CD14-positive monocyte (primary cell): ENCODE results near the gene CBX2. TPM values are rescaled to one million over a fixed set of nuclear protein-coding genes. Genes with fewer than 3 reads are reported as not detected.
A peak's percentile ranks its signal among the peaks of the same experiment; 100 is the strongest.

ENCODE experiments used
- DNase-seq, 3 donors: peaks; one replicate each; pipeline ENCODE4 v3.0.0-alpha.2; 2011 to 2022
- H2AFZ ChIP-seq: 2 replicates; pipeline ENCODE4 v1.6.0; 2012; ENCODE audit warnings: mild to moderate bottlenecking, low read depth, low read length, inconsistent platforms; ENCODE audit not compliant: insufficient read depth, poor library complexity, severe bottlenecking
- H3K27ac ChIP-seq, 2 donors: 1 replicate in 1 of 2; 2 replicates in 1 of 2; pipeline ENCODE4 v1.5.1; 2012 to 2013; ENCODE audit warnings: low read length in 2 of 2, control low read depth in 1 of 2, inconsistent platforms in 1 of 2, low read depth in 1 of 2, mild to moderate bottlenecking in 1 of 2
- H3K27me3 ChIP-seq, 2 donors: one replicate each; pipeline versions ENCODE4 v1.6.0 to v1.6.1; 2011 to 2013; ENCODE audit warnings: low read length in 2 of 2; ENCODE audit not compliant: control insufficient read depth in 2 of 2, insufficient read depth in 2 of 2
- H3K36me3 ChIP-seq, 2 donors: replicated peaks in 1 of 2; 1 replicate in 1 of 2; 2 replicates in 1 of 2; pipeline versions ENCODE4 v1.5.1 to v1.6.1; 2012 to 2013; ENCODE audit warnings: low read length in 2 of 2, control low read depth in 1 of 2, inconsistent platforms in 1 of 2, mild to moderate bottlenecking in 1 of 2; ENCODE audit not compliant: insufficient read depth in 2 of 2, control insufficient read depth in 1 of 2
- H3K4me1 ChIP-seq, 2 donors: 1 replicate in 1 of 2; 2 replicates in 1 of 2; pipeline versions ENCODE4 v1.5.1 to v1.6.1; 2012 to 2013; ENCODE audit warnings: low read length in 2 of 2, control low read depth in 1 of 2, inconsistent platforms in 1 of 2, mild to moderate bottlenecking in 1 of 2, moderate library complexity in 1 of 2; ENCODE audit not compliant: insufficient read depth in 2 of 2, control insufficient read depth in 1 of 2
- H3K4me2 ChIP-seq: replicated peaks from 2 replicates; pipeline ENCODE3; 2012; ENCODE audit warnings: low read length, moderate library complexity, mild to moderate bottlenecking; ENCODE audit not compliant: poor library complexity, severe bottlenecking; ENCODE audit errors: extremely low read depth
- H3K4me3 ChIP-seq, 3 experiments: fragments of 200-600 bp in 1 of 3; sonication (generic) in 1 of 3; replicated peaks in 1 of 3; 1 replicate in 2 of 3; 2 replicates in 1 of 3; pipeline ENCODE4 v1.5.1; 2011 to 2013; ENCODE audit warnings: low read length in 3 of 3, mild to moderate bottlenecking in 3 of 3, control low read depth in 2 of 3, low read depth in 2 of 3, inconsistent platforms in 1 of 3, moderate library complexity in 1 of 3
- H3K79me2 ChIP-seq: 2 replicates; pipeline ENCODE4 v1.6.0; 2012; ENCODE audit warnings: mild to moderate bottlenecking, control low read depth, inconsistent platforms, low read length, moderate library complexity; ENCODE audit not compliant: insufficient read depth
- H3K9ac ChIP-seq: 2 replicates; pipeline ENCODE4 v1.6.0; 2017; ENCODE audit warnings: low read length, mild to moderate bottlenecking; ENCODE audit not compliant: insufficient read depth, poor library complexity, severe bottlenecking
- H3K9me3 ChIP-seq, 2 donors: replicated peaks in 1 of 2; 1 replicate in 1 of 2; 2 replicates in 1 of 2; pipeline versions ENCODE4 v1.5.1 to v1.6.1; 2012 to 2013; ENCODE audit warnings: low read length in 2 of 2, control low read depth in 1 of 2; ENCODE audit not compliant: control insufficient read depth in 1 of 2, insufficient read depth in 1 of 2
- H4K20me1 ChIP-seq: 2 replicates; pipeline ENCODE4 v1.6.0; 2012; ENCODE audit warnings: mild to moderate bottlenecking, low read length, control low read depth, moderate library complexity; ENCODE audit not compliant: insufficient read depth
- H3K27ac Mint-ChIP-seq, 7 donors: one replicate each; pipeline ENCODE4 v1.8.0; 2020; ENCODE audit warnings: mild to moderate bottlenecking in 7 of 7, mixed read lengths in 7 of 7, moderate library complexity in 6 of 7, inconsistent platforms in 2 of 7
- H3K27me3 Mint-ChIP-seq, 3 donors: one replicate each; pipeline ENCODE4 v1.8.0; 2021 to 2022; ENCODE audit warnings: low read depth in 3 of 3, mild to moderate bottlenecking in 3 of 3, mixed read lengths in 3 of 3, moderate library complexity in 3 of 3, inconsistent platforms in 1 of 3
- H3K36me3 Mint-ChIP-seq, 2 donors: one replicate each; pipeline ENCODE4 v1.8.0; 2020; ENCODE audit warnings: mixed read lengths in 2 of 2, inconsistent platforms in 1 of 2, mild to moderate bottlenecking in 1 of 2
- H3K4me1 Mint-ChIP-seq: one replicate; pipeline ENCODE4 v1.8.0; 2020; ENCODE audit warnings: mild to moderate bottlenecking, mixed read lengths
- H3K4me3 Mint-ChIP-seq, 2 donors: one replicate each; pipeline ENCODE4 v1.8.0; 2020; ENCODE audit warnings: mild to moderate bottlenecking in 2 of 2, mixed read lengths in 2 of 2, moderate library complexity in 1 of 2
- H3K9me3 Mint-ChIP-seq, 7 donors: one replicate each; pipeline ENCODE4 v1.8.0; 2020 to 2022; ENCODE audit warnings: mixed read lengths in 7 of 7, mild to moderate bottlenecking in 6 of 7, moderate library complexity in 6 of 7, inconsistent platforms in 2 of 7
- WGBS: methylation state at CpG from one replicate; pipeline ENCODE4 v1.1.5; 2013; ENCODE audit warnings: missing lambda C conversion rate; ENCODE audit not compliant: insufficient coverage; 5-methylcytosine and 5-hydroxymethylcytosine counted together
- intact Hi-C, 2 donors: fragments of 100-400 bp; cut with micrococcal nuclease; formaldehyde crosslinking; loops; one replicate each; pipeline versions ENCODE4 v1.15.0 to v1.15.1; 2023
- polyA plus RNA-seq, 3 donors: library from polyadenylated mRNA; depleted of rRNA in 1 of 3; unstranded in 2 of 3; stranded (reverse) in 1 of 3; fragments of 300-500 nt in 2 of 3; fragments of >200 nt in 1 of 3; fragmentation: Illumina TruSeq in 2 of 3; gene quantifications; 1 replicate in 2 of 3; 2 replicates in 1 of 3; pipeline ENCODE4 v1.2.3, GENCODE V29; 2012 to 2021
- TF ChIP-seq, protein P1 (sequence below): fragments of 200-600 bp; IDR thresholded peaks from one replicate; pipeline ENCODE4 v1.8.0; 2022; ENCODE audit warnings: antibody characterized with exemption, mild to moderate bottlenecking

Gene CBX2
- polyA plus RNA-seq, 3 donors: 0.09 to 0.95 TPM; not detected in 1

DNA sequence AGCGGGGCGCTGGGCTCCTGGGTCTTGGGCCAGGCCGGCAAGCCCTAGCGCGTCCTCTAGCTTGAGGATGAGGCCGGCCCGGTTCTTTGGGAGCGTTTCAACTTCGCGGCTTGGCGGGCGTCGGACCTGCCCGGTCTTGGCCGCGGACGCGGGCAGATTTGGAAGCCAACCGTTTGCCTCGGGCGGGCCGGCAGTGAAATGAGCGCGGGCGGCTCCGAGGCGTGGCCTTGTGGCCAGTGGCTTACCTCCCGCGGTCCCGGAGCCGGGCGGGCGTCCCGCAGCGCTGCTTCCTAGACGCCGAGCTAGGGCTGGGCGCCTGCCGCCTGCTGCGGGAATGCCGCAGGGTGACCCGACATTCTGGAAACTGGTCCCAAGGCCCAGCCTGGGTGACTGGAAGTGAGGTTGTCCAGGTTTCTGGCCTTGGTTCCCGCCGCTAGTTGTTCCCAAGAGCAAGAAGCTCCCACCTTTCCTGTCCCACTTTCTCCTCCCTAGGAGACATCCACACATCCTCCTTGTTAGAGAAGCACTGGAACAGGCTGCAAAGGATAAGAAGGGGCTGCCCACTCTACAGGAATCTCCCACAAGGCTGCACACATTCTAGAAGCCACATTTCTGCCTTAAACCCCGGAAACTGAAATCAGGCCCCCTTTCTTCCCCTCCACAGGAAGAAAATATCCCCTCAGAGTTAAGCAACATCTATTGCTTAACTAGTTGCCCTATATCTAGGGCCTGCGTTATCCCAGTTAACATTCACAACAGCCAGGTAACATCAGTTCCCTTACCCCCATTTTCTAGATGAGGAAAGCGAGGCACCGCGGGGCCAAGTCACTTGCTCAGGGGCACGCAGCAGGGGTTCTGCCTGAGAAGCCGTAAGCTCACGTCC, 23.4 kb downstream of the CBX2 start:
- intact Hi-C loops: no loop called here
- H3K4me3 ChIP-seq: peak overlapping the region in 1 of 3 experiments; percentile 56
- H3K27ac ChIP-seq: no peak overlapping the region
- H3K36me3 Mint-ChIP-seq: peaks cover 31 to 33% of the 10 kb centered on the region in 2 donors
- no peak overlapping the region for H3K9ac ChIP-seq
- TF ChIP-seq, protein P1, sequence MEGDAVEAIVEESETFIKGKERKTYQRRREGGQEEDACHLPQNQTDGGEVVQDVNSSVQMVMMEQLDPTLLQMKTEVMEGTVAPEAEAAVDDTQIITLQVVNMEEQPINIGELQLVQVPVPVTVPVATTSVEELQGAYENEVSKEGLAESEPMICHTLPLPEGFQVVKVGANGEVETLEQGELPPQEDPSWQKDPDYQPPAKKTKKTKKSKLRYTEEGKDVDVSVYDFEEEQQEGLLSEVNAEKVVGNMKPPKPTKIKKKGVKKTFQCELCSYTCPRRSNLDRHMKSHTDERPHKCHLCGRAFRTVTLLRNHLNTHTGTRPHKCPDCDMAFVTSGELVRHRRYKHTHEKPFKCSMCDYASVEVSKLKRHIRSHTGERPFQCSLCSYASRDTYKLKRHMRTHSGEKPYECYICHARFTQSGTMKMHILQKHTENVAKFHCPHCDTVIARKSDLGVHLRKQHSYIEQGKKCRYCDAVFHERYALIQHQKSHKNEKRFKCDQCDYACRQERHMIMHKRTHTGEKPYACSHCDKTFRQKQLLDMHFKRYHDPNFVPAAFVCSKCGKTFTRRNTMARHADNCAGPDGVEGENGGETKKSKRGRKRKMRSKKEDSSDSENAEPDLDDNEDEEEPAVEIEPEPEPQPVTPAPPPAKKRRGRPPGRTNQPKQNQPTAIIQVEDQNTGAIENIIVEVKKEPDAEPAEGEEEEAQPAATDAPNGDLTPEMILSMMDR: no peak
- peaks cover 69% of the 10 kb centered on the region for H3K4me1 Mint-ChIP-seq
- peaks cover 84 to 91% of the 10 kb centered on the region in 2 donors for H3K4me1 ChIP-seq
- no peak for DNase-seq
- H3K36me3 ChIP-seq: no peaks in the 10 kb centered on the region
- peaks cover 28% of the 10 kb centered on the region for H4K20me1 ChIP-seq
- peak overlapping the region in 1 of 7 donors; percentile 54 for H3K27ac Mint-ChIP-seq
- H3K9me3 Mint-ChIP-seq: peaks cover 6 to 59% (median 50%) of the 10 kb centered on the region in 7 donors
- H3K4me2 ChIP-seq: peak overlapping the region; percentile 53
- peak overlapping the region in 1 of 2 donors; percentile 93 for H3K4me3 Mint-ChIP-seq
- WGBS: under 1% methylated on average over 48 of the region's 52 CpGs
- no peaks in the 10 kb centered on the region for H3K79me2 ChIP-seq
- H3K27me3 Mint-ChIP-seq: peaks cover 77 to 90% (median 84%) of the 10 kb centered on the region in 3 donors
- H3K27me3 ChIP-seq: peaks cover 74 to 83% of the 10 kb centered on the region in 2 donors
- H2AFZ ChIP-seq: peak overlapping the region; percentile 57
- peaks cover 15 to 46% of the 10 kb centered on the region in 2 donors for H3K9me3 ChIP-seq

DNA sequence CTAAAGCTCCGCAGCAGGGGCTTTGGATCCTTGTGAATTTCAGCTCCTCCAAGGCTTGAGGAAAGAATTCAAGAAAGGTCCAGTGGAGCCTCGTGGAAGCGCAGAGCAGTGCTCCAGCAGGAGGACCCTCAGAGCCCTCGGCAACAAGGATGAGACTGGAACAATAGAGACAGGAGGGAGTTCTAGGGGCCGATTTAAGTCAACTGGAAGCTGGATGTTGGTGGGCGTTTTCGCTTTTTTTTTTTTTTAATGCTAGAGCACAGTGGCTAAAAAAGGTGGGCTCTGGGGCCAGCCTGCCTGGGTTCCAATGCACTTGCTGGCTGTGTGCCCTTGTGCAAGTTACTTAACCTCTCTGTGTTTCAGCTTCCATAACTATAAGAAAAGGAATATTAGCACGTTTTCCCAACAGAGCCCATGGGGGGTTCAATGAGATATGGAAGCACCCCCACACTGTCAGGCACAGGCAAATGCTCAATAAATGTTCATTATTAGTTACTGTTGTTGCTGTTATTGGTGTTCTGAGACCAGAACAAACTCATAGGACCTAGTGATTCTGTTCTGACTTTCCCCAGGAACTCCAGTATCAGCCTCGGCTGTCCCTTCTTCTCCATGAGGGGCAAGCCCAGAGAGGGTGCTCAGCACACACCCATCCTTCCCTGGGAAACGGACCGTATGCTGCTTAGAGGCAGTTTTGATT, 24.2 kb downstream of the CBX2 start:
- Histone ChIP-seq H3K79me2 (no peaks in the 10 kb centered on the region), H4K20me1 (peaks cover 31% of the 10 kb centered on the region), H3K4me2 (peak overlapping the region; percentile 53), H3K27ac (no peak overlapping the region), H3K9ac (no peak overlapping the region), H3K4me3 (no peak overlapping the region), H2AFZ (no peak overlapping the region), H3K27me3 (peaks cover 82 to 91% of the 10 kb centered on the region in 2 donors), H3K4me1 (peaks cover 86 to 92% of the 10 kb centered on the region in 2 donors), H3K9me3 (peaks cover 18 to 50% of the 10 kb centered on the region in 2 donors), H3K36me3 (no peaks in the 10 kb centered on the region)
- peak overlapping the region in 1 of 2 donors; percentile 92 for H3K4me3 Mint-ChIP-seq
- intact Hi-C loops: no loop called here
- WGBS: 11% methylated on average over 7 of the region's 11 CpGs
- peaks cover 6 to 66% (median 51%) of the 10 kb centered on the region in 7 donors for H3K9me3 Mint-ChIP-seq
- TF ChIP-seq, protein P1: no peak
- H3K27me3 Mint-ChIP-seq: peaks cover 84 to 96% (median 92%) of the 10 kb centered on the region in 3 donors
- peaks cover 73% of the 10 kb centered on the region for H3K4me1 Mint-ChIP-seq
- DNase-seq: no peak
- peaks cover 31 to 37% of the 10 kb centered on the region in 2 donors for H3K36me3 Mint-ChIP-seq
- H3K27ac Mint-ChIP-seq: peak overlapping the region in 1 of 7 donors; percentile 54
